Stomach smooth muscle (tissue), 2 donors: ENCODE measurements around the gene HDAC4.
A peak's percentile ranks its signal among the peaks of the same experiment; 100 is the strongest.

Source experiments
- H3K27ac ChIP-seq: one replicate; pipeline ENCODE4 v1.7.0; 2013; ENCODE audit warnings: mild to moderate bottlenecking, low read length, inconsistent platforms
- H3K27me3 ChIP-seq, 2 donors: one replicate each; pipeline ENCODE4 v1.7.0; 2013; ENCODE audit warnings: low read length in 2 of 2; ENCODE audit not compliant: insufficient read depth in 2 of 2, control insufficient read depth in 1 of 2
- H3K36me3 ChIP-seq, 2 donors: one replicate each; pipeline ENCODE4 v1.7.0; 2013; ENCODE audit warnings: low read length in 2 of 2; ENCODE audit not compliant: control insufficient read depth in 2 of 2, insufficient read depth in 2 of 2
- H3K4me1 ChIP-seq: one replicate; pipeline ENCODE4 v1.7.0; 2013; ENCODE audit warnings: low read length; ENCODE audit not compliant: control insufficient read depth, insufficient read depth
- H3K4me3 ChIP-seq, 2 donors: one replicate each; pipeline ENCODE4 v1.7.0; 2013; ENCODE audit warnings: low read length in 2 of 2
- H3K9ac ChIP-seq, 2 donors: one replicate each; pipeline ENCODE4 v1.7.0; 2013; ENCODE audit warnings: low read length in 2 of 2, mild to moderate bottlenecking in 1 of 2
- H3K9me3 ChIP-seq, 2 donors: one replicate each; pipeline ENCODE4 v1.7.0; 2013; ENCODE audit warnings: low read length in 2 of 2; ENCODE audit not compliant: control insufficient read depth in 2 of 2
- donor health status: healthy.
- donor health status: Pancreatic carcinoma.

The HDAC4 gene

GRCh38 chr2:239381709-239382134, 19.1 kb downstream of the HDAC4 start:
- Histone ChIP-seq H3K4me3 (no peak overlapping the region), H3K27ac (no peak overlapping the region), H3K27me3 (no peaks in the 10 kb centered on the region), H3K9ac (no peak overlapping the region), H3K9me3 (no peaks in the 10 kb centered on the region), H3K36me3 (peaks cover 0 to 2% of the 10 kb centered on the region in 2 donors), H3K4me1 (peaks cover 23% of the 10 kb centered on the region)

- H3K27ac ChIP-seq, result no peak overlapping the region
- H3K36me3 ChIP-seq, result peaks cover 0 to 2% of the 10 kb centered on the region in 2 donors
- H3K4me1 ChIP-seq, result peaks cover 19% of the 10 kb centered on the region
- no peaks in the 10 kb centered on the region for H3K9me3 ChIP-seq
- no peak overlapping the region for H3K9ac ChIP-seq
- H3K27me3 ChIP-seq, result no peaks in the 10 kb centered on the region
- H3K4me3 ChIP-seq, result peak overlapping the region in 1 of 2 donors; percentile 35
Observed at GRCh38 chr2:239380831-239381708, 19.8 kb downstream of the HDAC4 start.

- Histone ChIP-seq H3K27me3 (no peaks in the 10 kb centered on the region), H3K9me3 (no peaks in the 10 kb centered on the region), H3K36me3 (peaks cover 0 to 2% of the 10 kb centered on the region in 2 donors), H3K27ac (no peak overlapping the region), H3K4me1 (peaks cover 26% of the 10 kb centered on the region), H3K9ac (no peak overlapping the region), H3K4me3 (no peak overlapping the region)
Observed at GRCh38 chr2:239379641-239380170, 21.1 kb downstream of the HDAC4 start.

GRCh38 chr2:239378918-239379640, 21.7 kb downstream of the HDAC4 start:
- Histone ChIP-seq H3K36me3 (peaks cover under 1 to 2% of the 10 kb centered on the region in 2 donors), H3K4me1 (peaks cover 26% of the 10 kb centered on the region), H3K27me3 (no peaks in the 10 kb centered on the region), H3K9ac (no peak overlapping the region), H3K9me3 (no peaks in the 10 kb centered on the region), H3K4me3 (no peak overlapping the region), H3K27ac (no peak overlapping the region)

GRCh38 chr2:239378021-239378917, 22.6 kb downstream of the HDAC4 start:
- Histone ChIP-seq H3K4me1 (peaks cover 26% of the 10 kb centered on the region), H3K9ac (no peak overlapping the region), H3K36me3 (peaks cover 2 to 5% of the 10 kb centered on the region in 2 donors), H3K9me3 (no peaks in the 10 kb centered on the region), H3K27me3 (no peaks in the 10 kb centered on the region), H3K27ac (no peak overlapping the region), H3K4me3 (no peak overlapping the region)

- no peaks in the 10 kb centered on the region for H3K27me3 ChIP-seq
- peaks cover 4 to 7% of the 10 kb centered on the region in 2 donors for H3K36me3 ChIP-seq
- no peak overlapping the region for H3K27ac ChIP-seq
- H3K9me3 ChIP-seq, result no peaks in the 10 kb centered on the region
- no peak overlapping the region for H3K4me3 ChIP-seq
- no peak overlapping the region for H3K9ac ChIP-seq
- peaks cover 26% of the 10 kb centered on the region for H3K4me1 ChIP-seq
Observed at GRCh38 chr2:239377591-239377990, 23.2 kb downstream of the HDAC4 start.

- Histone ChIP-seq H3K4me3 (no peak overlapping the region), H3K4me1 (peaks cover 25% of the 10 kb centered on the region), H3K9ac (no peak overlapping the region), H3K36me3 (peaks cover 4 to 8% of the 10 kb centered on the region in 2 donors), H3K27me3 (no peaks in the 10 kb centered on the region), H3K27ac (no peak overlapping the region), H3K9me3 (no peaks in the 10 kb centered on the region)
Observed at GRCh38 chr2:239376942-239377531, 23.8 kb downstream of the HDAC4 start.

GRCh38 chr2:239376351-239376750, 24.5 kb downstream of the HDAC4 start:
- Histone ChIP-seq H3K36me3 (peaks cover 4 to 8% of the 10 kb centered on the region in 2 donors), H3K27me3 (no peaks in the 10 kb centered on the region), H3K4me3 (no peak overlapping the region), H3K9me3 (no peaks in the 10 kb centered on the region), H3K27ac (no peak overlapping the region), H3K9ac (no peak overlapping the region), H3K4me1 (peaks cover 21% of the 10 kb centered on the region)

GRCh38 chr2:239375278-239376061, 25.4 kb downstream of the HDAC4 start:
- Histone ChIP-seq H3K4me1 (peaks cover 22% of the 10 kb centered on the region), H3K9ac (no peak overlapping the region), H3K9me3 (no peaks in the 10 kb centered on the region), H3K4me3 (no peak overlapping the region), H3K27ac (no peak overlapping the region), H3K27me3 (no peaks in the 10 kb centered on the region), H3K36me3 (peaks cover 3 to 8% of the 10 kb centered on the region in 2 donors)
